OCI-LY1 (cell line): Measurements from ENCODE around the gene LOXL4.

Experiments
- H2AFZ ChIP-seq: fragments of 200-600 bp; sonication (generic), shearing (Covaris generic); 2 replicates; pipeline ENCODE4 v1.6.0; 2014; ENCODE audit warnings: antibody characterized with exemption, mild to moderate bottlenecking, low read length
- H3F3A ChIP-seq: fragments of 200-600 bp; sonication (generic), shearing (Covaris generic); 2 replicates; pipeline ENCODE4 v1.6.0; 2014; ENCODE audit warnings: mild to moderate bottlenecking, antibody characterized with exemption, low read length, moderate library complexity; ENCODE audit not compliant: insufficient read depth
- H3K27ac ChIP-seq: fragments of 200-600 bp; sonication (generic); 2 replicates; pipeline ENCODE4 v1.5.1; 2014; ENCODE audit warnings: low read length, mixed run types, mild to moderate bottlenecking, low read depth; ENCODE audit not compliant: poor library complexity, severe bottlenecking
- H3K27me3 ChIP-seq: fragments of 200-600 bp; sonication (generic); 2 replicates; pipeline ENCODE4 v1.6.0; 2014; ENCODE audit warnings: antibody characterized with exemption, mild to moderate bottlenecking, low read length, moderate library complexity; ENCODE audit not compliant: insufficient read depth
- H3K36me3 ChIP-seq: fragments of 200-600 bp; sonication (generic); 2 replicates; pipeline ENCODE4 v1.6.1; 2014; ENCODE audit warnings: mild to moderate bottlenecking, antibody characterized with exemption, low read length, moderate library complexity, mixed read lengths; ENCODE audit not compliant: insufficient read depth
- H3K4me1 ChIP-seq: fragments of 200-600 bp; sonication (generic); 2 replicates; pipeline ENCODE4 v1.5.1; 2014; ENCODE audit warnings: mild to moderate bottlenecking, low read length, moderate library complexity; ENCODE audit not compliant: insufficient read depth, severe bottlenecking
- H3K4me2 ChIP-seq: fragments of 200-600 bp; sonication (generic), shearing (Covaris generic); 2 replicates; pipeline ENCODE4 v1.6.1; 2014; ENCODE audit warnings: low read length
- H3K4me3 ChIP-seq: fragments of 200-600 bp; sonication (generic); 2 replicates; pipeline ENCODE4 v1.5.1; 2014; ENCODE audit warnings: low read length, low read depth, mild to moderate bottlenecking, mixed read lengths; ENCODE audit not compliant: poor library complexity, severe bottlenecking
- H3K79me2 ChIP-seq: fragments of 200-600 bp; shearing (Covaris generic); 2 replicates; pipeline ENCODE4 v1.6.1; 2016; ENCODE audit warnings: mixed run types, low read length, mixed read lengths; ENCODE audit not compliant: insufficient read depth
- H3K9ac ChIP-seq: fragments of 200-600 bp; sonication (generic), shearing (Covaris generic); 2 replicates; pipeline ENCODE4 v1.6.1; 2014; ENCODE audit warnings: mild to moderate bottlenecking, low read length, mixed read lengths
- H3K9me2 ChIP-seq: fragments of 200-600 bp; sonication (generic), shearing (Covaris generic); 2 replicates; pipeline ENCODE4 v1.6.1; 2014; ENCODE audit warnings: low read depth, mild to moderate bottlenecking, low read length, mixed read lengths
- H3K9me3 ChIP-seq: fragments of 200-600 bp; shearing (Covaris generic); 2 replicates; pipeline ENCODE4 v1.6.1; 2014; ENCODE audit warnings: low read length, mixed read lengths
- H4K20me1 ChIP-seq: fragments of 200-600 bp; sonication (generic), shearing (Covaris generic); 2 replicates; pipeline ENCODE4 v1.6.0; 2016; ENCODE audit warnings: mild to moderate bottlenecking, low read length; ENCODE audit not compliant: insufficient read depth
- EZH2 ChIP-seq: fragments of 200-600 bp; sonication (generic), shearing (Covaris generic); IDR thresholded peaks from 2 replicates; pipeline ENCODE4 v1.8.0; 2017; ENCODE audit warnings: borderline replicate concordance, mixed run types, mild to moderate bottlenecking, antibody characterized with exemption, low read length, moderate library complexity, mixed read lengths
- TF ChIP-seq, protein P1 (sequence below): fragments of 200-600 bp; sonication (generic), shearing (Covaris generic); IDR thresholded peaks from 2 replicates; pipeline ENCODE4 v1.5.1; 2017; ENCODE audit warnings: mild to moderate bottlenecking, antibody characterized with exemption, low read length, moderate library complexity, mixed read lengths

The LOXL4 gene

DNA sequence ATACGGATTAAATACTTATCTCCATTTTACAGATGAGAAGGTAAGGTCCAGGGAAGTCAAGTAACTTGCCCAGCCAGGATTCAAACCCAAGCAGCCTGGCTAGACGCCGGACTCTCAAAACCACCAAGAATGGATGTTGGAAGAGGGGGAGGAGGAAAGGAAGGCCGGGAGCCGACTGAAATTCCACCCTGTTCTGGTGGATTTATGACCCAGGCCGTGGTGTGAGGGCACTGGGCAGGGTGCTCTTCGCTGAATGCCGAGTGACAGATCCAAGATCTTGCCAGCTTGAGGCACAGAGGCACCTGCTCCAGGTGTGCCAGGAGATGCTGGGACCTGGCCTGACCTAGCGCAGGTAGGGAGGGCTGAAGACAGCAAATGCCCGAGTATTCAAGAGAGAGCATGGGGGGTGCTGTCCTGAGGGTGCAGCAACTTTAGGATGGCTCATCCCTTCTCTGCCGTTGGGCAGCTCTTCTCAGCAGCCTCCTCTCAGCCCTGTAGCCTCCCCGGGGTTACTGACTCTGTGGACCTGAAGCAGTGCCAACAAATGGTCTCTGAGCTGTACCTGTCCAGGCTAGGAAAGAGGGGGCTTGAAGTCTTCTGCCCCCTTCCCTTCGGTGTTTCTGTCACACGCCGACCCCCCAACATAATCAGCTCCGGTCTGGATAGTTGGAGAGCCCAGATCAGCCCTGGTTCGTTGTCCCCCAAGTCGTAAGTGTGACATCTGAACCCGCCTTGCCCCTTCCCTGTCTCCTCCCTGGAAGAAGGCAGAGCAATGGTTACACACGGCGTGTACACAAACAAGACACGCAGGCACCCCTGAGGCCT, 713 bp downstream of the LOXL4 start:
- Histone ChIP-seq H3K4me2 (no peak overlapping the region), H2AFZ (no peak overlapping the region), H3K27me3 (no peaks in the 10 kb centered on the region), H4K20me1 (no peaks in the 10 kb centered on the region), H3F3A (no peaks in the 10 kb centered on the region), H3K4me1 (no peaks in the 10 kb centered on the region), H3K36me3 (no peaks in the 10 kb centered on the region), H3K27ac (no peak overlapping the region), H3K9ac (no peak overlapping the region), H3K79me2 (no peaks in the 10 kb centered on the region), H3K9me2 (no peaks in the 10 kb centered on the region), H3K9me3 (no peaks in the 10 kb centered on the region), H3K4me3 (no peak overlapping the region)
- TF ChIP-seq EZH2 = no peak
- TF ChIP-seq, protein P1, sequence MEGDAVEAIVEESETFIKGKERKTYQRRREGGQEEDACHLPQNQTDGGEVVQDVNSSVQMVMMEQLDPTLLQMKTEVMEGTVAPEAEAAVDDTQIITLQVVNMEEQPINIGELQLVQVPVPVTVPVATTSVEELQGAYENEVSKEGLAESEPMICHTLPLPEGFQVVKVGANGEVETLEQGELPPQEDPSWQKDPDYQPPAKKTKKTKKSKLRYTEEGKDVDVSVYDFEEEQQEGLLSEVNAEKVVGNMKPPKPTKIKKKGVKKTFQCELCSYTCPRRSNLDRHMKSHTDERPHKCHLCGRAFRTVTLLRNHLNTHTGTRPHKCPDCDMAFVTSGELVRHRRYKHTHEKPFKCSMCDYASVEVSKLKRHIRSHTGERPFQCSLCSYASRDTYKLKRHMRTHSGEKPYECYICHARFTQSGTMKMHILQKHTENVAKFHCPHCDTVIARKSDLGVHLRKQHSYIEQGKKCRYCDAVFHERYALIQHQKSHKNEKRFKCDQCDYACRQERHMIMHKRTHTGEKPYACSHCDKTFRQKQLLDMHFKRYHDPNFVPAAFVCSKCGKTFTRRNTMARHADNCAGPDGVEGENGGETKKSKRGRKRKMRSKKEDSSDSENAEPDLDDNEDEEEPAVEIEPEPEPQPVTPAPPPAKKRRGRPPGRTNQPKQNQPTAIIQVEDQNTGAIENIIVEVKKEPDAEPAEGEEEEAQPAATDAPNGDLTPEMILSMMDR = no peak

DNA sequence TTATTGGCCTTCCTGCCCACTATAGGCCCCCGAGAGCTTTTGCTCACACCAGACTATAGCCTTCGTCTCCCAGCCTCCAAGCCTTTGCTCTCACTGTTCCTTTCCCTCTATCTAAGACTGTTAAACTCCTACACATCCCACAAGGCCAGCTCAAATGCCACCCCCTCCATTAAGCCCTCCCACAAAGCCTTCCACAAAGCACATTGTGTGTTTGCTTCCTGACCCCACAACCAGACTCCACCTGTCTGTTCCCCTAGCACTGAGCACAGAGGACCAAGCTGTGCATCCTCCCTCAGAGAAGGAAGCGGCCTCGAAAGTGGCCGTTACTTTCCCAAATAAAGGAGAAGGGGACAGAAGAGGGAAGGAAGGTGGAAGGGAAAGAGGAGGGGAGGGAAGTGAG, 1.3 kb downstream of the LOXL4 start:
- no peaks in the 10 kb centered on the region for H3K9me2 ChIP-seq
- H2AFZ ChIP-seq = no peak overlapping the region
- no peak overlapping the region for H3K4me2 ChIP-seq
- TF ChIP-seq EZH2 = no peak
- TF ChIP-seq, protein P1 = no peak
- H3K4me3 ChIP-seq = no peak overlapping the region
- no peak overlapping the region for H3K9ac ChIP-seq
- no peaks in the 10 kb centered on the region for H3K36me3 ChIP-seq
- H3K27ac ChIP-seq = no peak overlapping the region
- no peaks in the 10 kb centered on the region for H4K20me1 ChIP-seq
- no peaks in the 10 kb centered on the region for H3K27me3 ChIP-seq
- H3F3A ChIP-seq = no peaks in the 10 kb centered on the region
- H3K9me3 ChIP-seq = no peaks in the 10 kb centered on the region
- H3K4me1 ChIP-seq = no peaks in the 10 kb centered on the region
- no peaks in the 10 kb centered on the region for H3K79me2 ChIP-seq

DNA sequence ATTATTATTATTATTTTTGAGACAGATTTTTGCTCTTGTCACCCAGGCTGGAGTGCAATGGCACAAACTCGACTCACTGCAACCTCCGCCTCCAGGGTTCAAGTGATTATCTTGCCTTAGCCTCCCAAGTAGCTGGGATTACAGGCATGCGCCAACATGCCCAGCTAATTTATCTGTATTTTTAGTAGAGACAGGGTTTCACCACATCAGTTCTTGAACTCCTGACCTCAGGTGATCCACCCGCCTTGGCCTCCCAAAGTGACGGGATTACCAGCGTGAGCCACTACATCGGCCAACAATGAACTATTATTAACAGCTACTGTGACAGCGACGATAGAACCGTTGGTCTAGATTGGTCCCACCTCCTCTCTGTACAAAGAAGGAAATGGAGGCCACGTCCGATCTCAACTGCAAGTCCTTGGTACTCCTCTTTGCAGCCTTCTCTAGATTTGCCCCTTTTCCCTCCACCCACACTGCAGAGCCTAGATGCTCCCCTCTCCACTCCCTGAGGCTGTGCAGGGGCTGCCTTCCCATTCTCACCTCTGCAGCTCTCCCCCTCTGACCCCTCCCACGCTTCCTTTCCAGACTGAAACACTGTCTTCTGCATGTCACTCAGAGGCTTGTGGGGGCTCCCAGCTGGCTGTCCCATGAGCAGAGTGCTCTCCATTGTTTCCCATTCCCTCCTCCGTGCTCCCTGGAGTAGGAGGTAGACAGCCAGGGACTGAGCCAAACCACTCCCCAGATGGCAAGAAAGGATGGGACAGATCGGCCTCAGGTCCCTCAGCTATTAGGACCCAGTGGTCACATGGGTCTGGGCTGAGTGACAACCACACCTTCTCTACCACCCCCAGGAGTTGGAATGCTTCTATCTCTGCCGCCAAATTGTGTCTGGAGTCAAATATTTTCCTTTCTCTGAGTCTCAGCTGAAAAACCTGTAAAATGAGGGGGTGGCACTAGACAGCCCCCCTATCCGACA, 2.3 kb downstream of the LOXL4 start:
- TF ChIP-seq EZH2 = no peak
- TF ChIP-seq, protein P1 = no peak
- Histone ChIP-seq H4K20me1 (no peaks in the 10 kb centered on the region), H2AFZ (no peak overlapping the region), H3K4me3 (no peak overlapping the region), H3K4me1 (no peaks in the 10 kb centered on the region), H3K9ac (no peak overlapping the region), H3K79me2 (no peaks in the 10 kb centered on the region), H3K27ac (no peak overlapping the region), H3K9me2 (no peaks in the 10 kb centered on the region), H3F3A (no peaks in the 10 kb centered on the region), H3K9me3 (no peaks in the 10 kb centered on the region), H3K27me3 (no peaks in the 10 kb centered on the region), H3K36me3 (no peaks in the 10 kb centered on the region), H3K4me2 (no peak overlapping the region)
